Stimulated activated CD8-positive, alpha-beta memory T cell treated with anti-CD3 and anti-CD28 coated beads, Interleukin-15, amount 100 ng/mL, for 24 hours (primary cell): ENCODE results near the gene RBM7.

Source experiments
- DNase-seq: peaks from one replicate; pipeline ENCODE4 v3.0.0-alpha.2; 2020; ENCODE audit warnings: low read depth

RBM7 gene

GRCh38 chr11:114396916-114397315, 3.5 kb upstream of the RBM7 start:
- no peak for DNase-seq

- DNase-seq = no peak
Measured at GRCh38 chr11:114397349-114397982, 3.0 kb upstream of the RBM7 start.

- no peak for DNase-seq
Measured at GRCh38 chr11:114398303-114398920, 2.1 kb upstream of the RBM7 start.

- DNase-seq = no peak
Measured at GRCh38 chr11:114399490-114400215, 813 bp upstream of the RBM7 start.

GRCh38 chr11:114400915-114401223, 403 bp downstream of the RBM7 start:
- no peak for DNase-seq

- DNase-seq = no peak
Measured at GRCh38 chr11:114401311-114401710, 845 bp downstream of the RBM7 start.

- no peak for DNase-seq
Measured at GRCh38 chr11:114412946-114413345, 12.5 kb downstream of the RBM7 start.

- no peak for DNase-seq
Measured at GRCh38 chr11:114413958-114414357, 13.5 kb downstream of the RBM7 start.

- no peak for DNase-seq
Measured at GRCh38 chr11:114416441-114416961, 16.0 kb downstream of the RBM7 start.

- no peak for DNase-seq
Measured at GRCh38 chr11:114426280-114426679, 25.8 kb downstream of the RBM7 start.

GRCh38 chr11:114430290-114430689, 29.8 kb downstream of the RBM7 start:
- DNase-seq = no peak

GRCh38 chr11:114432893-114433292, 32.4 kb downstream of the RBM7 start:
- DNase-seq = no peak

- DNase-seq = no peak
Measured at GRCh38 chr11:114433376-114433775, 32.9 kb downstream of the RBM7 start.

- DNase-seq = no peak
Measured at GRCh38 chr11:114438303-114438702, 37.8 kb downstream of the RBM7 start.

GRCh38 chr11:114439229-114440120, 39.0 kb downstream of the RBM7 start, which contains the start of gene REXO2:
TSS of gene REXO2 (plus strand) at chr11:114439467. CDS start at chr11:114439529, 62 bp downstream.
- DNase-seq = peak; percentile 81

GRCh38 chr11:114440121-114440860, 39.8 kb downstream of the RBM7 start:
- DNase-seq = no peak

- DNase-seq = no peak
Measured at GRCh38 chr11:114440971-114441763, 40.7 kb downstream of the RBM7 start.

- DNase-seq = no peak
Measured at GRCh38 chr11:114441921-114442320, 41.5 kb downstream of the RBM7 start.

GRCh38 chr11:114442536-114442935, 42.1 kb downstream of the RBM7 start:
- DNase-seq = no peak

GRCh38 chr11:114447444-114447843, 47.0 kb downstream of the RBM7 start:
- DNase-seq = no peak

GRCh38 chr11:114447892-114448291, 47.4 kb downstream of the RBM7 start:
- DNase-seq = no peak
